ENCODE measurements around the gene E2F4.

DNA sequence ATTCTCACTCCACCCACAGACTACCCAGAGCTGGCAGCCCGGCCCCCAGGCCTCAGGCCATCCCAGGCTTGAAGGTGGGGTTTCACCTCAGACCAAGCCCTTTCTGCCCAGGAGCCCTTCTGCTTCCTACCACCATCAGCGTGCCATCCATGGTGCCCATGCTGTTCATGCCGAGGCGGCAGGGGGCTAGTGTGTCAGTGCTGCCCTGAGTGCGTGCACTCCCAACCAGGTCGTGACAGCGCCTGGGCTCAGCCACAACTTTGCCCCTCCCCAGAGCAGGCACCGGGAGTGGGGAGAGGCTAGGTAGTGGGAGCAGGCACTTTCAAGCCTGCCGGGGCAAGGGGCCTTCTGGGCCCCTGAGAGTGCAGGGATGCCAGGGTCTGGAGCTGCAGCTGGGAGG lies 49.6 kb upstream of the E2F4 start:
- TF ChIP-seq, protein P1, sequence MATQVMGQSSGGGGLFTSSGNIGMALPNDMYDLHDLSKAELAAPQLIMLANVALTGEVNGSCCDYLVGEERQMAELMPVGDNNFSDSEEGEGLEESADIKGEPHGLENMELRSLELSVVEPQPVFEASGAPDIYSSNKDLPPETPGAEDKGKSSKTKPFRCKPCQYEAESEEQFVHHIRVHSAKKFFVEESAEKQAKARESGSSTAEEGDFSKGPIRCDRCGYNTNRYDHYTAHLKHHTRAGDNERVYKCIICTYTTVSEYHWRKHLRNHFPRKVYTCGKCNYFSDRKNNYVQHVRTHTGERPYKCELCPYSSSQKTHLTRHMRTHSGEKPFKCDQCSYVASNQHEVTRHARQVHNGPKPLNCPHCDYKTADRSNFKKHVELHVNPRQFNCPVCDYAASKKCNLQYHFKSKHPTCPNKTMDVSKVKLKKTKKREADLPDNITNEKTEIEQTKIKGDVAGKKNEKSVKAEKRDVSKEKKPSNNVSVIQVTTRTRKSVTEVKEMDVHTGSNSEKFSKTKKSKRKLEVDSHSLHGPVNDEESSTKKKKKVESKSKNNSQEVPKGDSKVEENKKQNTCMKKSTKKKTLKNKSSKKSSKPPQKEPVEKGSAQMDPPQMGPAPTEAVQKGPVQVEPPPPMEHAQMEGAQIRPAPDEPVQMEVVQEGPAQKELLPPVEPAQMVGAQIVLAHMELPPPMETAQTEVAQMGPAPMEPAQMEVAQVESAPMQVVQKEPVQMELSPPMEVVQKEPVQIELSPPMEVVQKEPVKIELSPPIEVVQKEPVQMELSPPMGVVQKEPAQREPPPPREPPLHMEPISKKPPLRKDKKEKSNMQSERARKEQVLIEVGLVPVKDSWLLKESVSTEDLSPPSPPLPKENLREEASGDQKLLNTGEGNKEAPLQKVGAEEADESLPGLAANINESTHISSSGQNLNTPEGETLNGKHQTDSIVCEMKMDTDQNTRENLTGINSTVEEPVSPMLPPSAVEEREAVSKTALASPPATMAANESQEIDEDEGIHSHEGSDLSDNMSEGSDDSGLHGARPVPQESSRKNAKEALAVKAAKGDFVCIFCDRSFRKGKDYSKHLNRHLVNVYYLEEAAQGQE (IDR thresholded peaks at IDR 0.05; ENCODE audit: unreplicated experiment) = no peak
- TF ChIP-seq NANOG (IDR thresholded peaks at IDR 0.05; ENCODE audit: borderline replicate concordance) (no peak), CTCF (conservative IDR thresholded peaks at IDR 0.05; ENCODE audit: low read depth in 2 of 2) (no peak), POLR2AphosphoS5 (IDR thresholded peaks at IDR 0.05; ENCODE audit: low read depth) (no peak), CREB1 (CRISPR knock-in tag; IDR thresholded peaks at IDR 0.05; ENCODE audit: low read depth) (no peak), EZH2 (IDR thresholded peaks at IDR 0.05; ENCODE audit: low read depth, unreplicated experiment) (no peak), EZH2phosphoT487 (IDR thresholded peaks at IDR 0.05; ENCODE audit: unreplicated experiment) (no peak), ZNF114 (CRISPR knock-in tag; IDR thresholded peaks at IDR 0.05) (no peak), STAT1 (IDR thresholded peaks at IDR 0.05; ENCODE audit: unreplicated experiment) (no peak), JUNB (IDR thresholded peaks at IDR 0.05; ENCODE audit: unreplicated experiment) (no peak)
- TF ChIP-seq, protein P2, sequence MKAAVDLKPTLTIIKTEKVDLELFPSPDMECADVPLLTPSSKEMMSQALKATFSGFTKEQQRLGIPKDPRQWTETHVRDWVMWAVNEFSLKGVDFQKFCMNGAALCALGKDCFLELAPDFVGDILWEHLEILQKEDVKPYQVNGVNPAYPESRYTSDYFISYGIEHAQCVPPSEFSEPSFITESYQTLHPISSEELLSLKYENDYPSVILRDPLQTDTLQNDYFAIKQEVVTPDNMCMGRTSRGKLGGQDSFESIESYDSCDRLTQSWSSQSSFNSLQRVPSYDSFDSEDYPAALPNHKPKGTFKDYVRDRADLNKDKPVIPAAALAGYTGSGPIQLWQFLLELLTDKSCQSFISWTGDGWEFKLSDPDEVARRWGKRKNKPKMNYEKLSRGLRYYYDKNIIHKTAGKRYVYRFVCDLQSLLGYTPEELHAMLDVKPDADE (IDR thresholded peaks at IDR 0.05) = no peak
